Stimulated activated CD4-positive, alpha-beta T cell treated with anti-CD3 and anti-CD28 coated beads, Interleukin-4, amount 100 ng/mL, for 4 hours (primary cell): ENCODE measurements around the gene HOXA11.
A peak's percentile ranks its signal among the peaks of the same experiment; 100 is the strongest.

ENCODE experiments used
- DNase-seq, 2 experiments: peaks; one replicate each; pipeline ENCODE4 v3.0.0-alpha.2; 2020

Gene HOXA11

GRCh38 chr7:27179503-27180430 lies 5.3 kb downstream of the HOXA11 start:
- peak; percentile 41 to 67 for DNase-seq

DNA sequence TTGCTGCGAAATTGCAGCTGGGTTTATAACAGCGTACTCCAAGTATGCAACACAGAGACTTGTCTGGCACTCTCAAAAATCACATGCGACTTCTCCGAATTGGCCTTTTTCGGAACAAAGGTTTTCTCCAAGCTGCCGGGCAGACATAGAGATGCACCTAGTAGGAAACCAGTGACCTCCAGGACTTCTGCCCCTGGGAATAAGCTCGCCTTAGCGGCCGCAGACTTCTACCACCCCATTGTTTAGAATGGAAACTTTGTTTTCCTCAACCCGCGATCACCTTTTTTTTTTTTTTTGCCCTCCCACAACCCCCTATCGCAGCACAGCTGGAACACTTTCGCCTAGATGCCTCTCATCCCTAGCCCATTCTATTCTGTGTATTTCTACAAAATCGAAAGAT lies 6.0 kb downstream of the HOXA11 start:
- DNase-seq = no peak

- DNase-seq = no peak
Measured at GRCh38 chr7:27178366-27178765, 6.7 kb downstream of the HOXA11 start.

DNA sequence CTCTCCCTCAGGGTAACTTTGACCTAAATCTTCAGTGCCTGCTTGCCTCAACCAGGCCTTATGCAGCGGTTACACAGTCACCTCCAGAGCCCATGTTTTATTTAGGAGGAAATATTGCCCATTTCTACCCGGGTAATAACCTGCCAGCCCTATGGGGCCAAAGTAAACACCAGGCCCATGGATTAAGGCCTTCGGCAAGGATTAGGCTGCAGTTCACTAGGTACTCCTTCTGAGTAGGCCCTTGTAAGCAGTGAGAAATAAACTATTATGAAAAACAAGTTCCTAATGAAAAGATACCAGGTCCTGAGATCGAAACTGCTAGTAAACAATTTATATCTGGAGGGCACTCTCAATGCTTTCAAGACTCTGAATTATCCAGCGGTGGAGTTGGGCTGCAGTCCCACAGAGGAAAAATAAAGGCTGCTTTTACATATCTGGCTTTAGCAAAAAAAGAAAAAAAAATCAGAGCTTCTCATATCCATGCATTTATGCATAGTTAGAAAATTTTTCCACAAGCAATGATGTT lies 7.2 kb downstream of the HOXA11 start:
- no peak for DNase-seq

DNA sequence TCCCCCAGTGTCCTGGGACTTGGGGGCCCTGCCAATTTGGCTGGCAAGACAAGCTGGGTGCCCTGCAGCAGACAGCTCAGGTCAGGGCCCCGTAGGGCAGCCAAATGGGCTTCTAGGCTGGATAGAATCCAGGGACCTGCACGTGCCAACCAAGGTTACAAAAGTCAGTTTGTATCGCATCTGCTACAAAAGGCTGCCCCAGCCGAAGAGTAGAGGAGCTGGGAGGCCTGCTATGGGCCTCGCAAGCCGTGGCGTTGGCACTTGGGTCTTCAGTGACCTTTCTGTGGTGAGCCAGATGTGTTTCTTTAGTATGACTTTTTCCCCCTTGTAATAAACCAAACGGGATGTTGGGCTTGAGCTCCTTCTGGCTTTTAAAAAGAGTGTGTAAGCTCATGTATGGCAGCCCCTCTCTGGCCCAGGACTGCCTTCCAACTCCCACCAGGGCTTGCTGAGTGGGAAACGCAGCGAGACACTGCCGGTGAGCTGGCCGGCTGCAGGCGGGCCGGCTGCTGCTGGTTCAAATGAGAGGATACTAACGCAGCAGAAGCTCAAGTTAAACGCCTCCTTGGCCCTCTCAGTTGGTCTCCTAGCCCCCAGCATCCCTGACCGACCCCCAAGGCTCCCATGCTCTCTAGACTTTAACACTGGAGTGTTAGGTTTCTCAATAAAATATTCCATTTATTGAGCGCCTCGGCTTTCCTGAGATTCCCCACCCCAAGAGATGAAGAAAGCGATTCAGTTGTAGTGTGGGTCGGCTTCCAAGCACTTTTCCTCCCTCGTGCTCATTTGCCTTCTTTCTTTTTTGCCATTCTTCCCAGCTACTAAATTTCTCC lies 7.9 kb downstream of the HOXA11 start:
- no peak for DNase-seq

- DNase-seq = no peak
Measured at GRCh38 chr7:27176524-27176845, 8.5 kb downstream of the HOXA11 start.

DNA sequence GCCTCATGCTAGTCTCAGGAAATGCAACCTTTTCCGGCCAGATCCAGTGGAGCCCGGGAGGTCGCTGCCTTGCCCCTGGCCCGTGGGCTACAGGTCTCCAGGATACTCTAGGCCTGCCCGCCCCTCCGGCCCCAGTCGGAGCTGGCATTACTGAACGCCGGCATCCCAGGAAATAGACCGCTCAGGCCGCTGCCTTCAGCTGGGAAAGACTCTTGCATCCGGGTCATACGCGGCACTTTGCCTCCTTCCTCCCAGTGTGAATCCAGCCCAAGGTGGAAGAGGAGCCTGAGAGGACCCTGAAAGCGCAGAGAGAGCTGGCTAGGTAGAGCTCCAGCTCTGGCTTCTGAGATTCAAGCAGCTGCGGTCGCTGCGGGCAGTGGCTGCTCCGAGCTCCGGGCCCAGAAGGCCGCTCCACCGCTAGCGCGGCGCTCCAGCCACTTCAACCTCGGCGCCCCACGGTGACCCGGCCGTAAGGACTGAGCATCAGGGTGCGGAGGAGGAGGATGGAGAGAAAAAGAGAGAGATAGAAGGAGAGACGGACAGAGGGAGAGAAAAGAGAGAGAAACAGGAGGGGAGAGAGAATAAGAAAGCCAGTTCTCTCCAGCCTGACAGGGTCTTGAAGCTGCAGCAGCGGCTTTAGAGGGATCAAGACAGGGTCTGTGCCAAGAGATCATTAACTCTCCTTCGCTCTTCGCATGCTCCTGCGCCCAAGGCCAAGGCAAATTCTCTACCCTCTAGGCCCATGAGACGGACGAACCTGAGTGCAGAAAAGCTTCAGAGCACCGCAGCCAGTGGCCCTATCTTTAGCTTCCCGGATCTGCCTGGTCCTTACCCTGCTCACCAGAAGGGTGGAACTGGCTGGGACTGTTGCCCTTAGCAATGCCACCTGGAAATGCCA lies 9.2 kb downstream of the HOXA11 start:
- no peak for DNase-seq

GRCh38 chr7:27174874-27175625 lies 10.0 kb downstream of the HOXA11 start:
- no peak for DNase-seq

- DNase-seq = no peak
Measured at GRCh38 chr7:27173956-27174873, 10.8 kb downstream of the HOXA11 start, which contains the start of gene HOXA10. Gene HOXA10, minus strand, starts transcription at chr7:27174320. Its CDS starts 14 bp downstream, at chr7:27174306.

- DNase-seq = no peak
Measured at GRCh38 chr7:27173511-27173955, 11.5 kb downstream of the HOXA11 start.

DNA sequence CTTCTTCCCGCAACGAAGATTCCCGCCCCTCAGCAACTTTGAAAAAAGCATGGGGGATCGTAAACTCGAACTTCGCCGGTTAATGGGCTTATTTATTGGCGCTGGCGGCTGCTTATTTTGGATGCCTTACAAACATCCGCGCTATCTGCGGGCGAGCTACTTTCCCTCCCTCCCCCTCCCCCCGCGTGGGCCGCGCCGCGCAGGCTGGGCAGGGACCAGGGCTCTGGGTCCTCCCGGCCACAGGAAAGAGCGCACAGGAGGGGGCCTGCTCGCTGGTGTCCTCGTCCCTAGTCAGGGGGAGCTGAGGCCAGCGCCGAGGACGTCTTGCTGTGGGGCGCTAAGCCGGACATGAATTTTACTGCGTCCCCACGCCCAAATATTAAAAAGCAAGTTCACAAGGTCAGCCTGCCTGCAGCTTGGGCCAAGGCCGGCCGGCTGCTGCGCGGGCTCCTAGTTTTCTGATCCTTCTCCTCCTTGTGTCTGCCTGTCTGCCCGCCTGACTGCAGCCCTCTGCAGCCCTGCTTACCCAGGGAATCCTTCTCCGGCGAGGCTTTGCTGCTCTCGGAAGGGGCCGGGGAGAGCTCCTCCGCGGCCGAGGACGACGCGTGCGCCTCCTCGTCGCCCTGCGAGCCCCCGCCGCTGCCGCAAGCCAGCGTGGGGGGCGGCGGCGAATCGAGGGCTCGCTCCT lies 12.1 kb downstream of the HOXA11 start:
- no peak for DNase-seq

- no peak for DNase-seq
Measured at GRCh38 chr7:27172315-27172774, 12.7 kb downstream of the HOXA11 start.

- no peak for DNase-seq
Measured at GRCh38 chr7:27171637-27172314, 13.3 kb downstream of the HOXA11 start.

GRCh38 chr7:27171325-27171636 lies 13.8 kb downstream of the HOXA11 start:
- no peak for DNase-seq

DNA sequence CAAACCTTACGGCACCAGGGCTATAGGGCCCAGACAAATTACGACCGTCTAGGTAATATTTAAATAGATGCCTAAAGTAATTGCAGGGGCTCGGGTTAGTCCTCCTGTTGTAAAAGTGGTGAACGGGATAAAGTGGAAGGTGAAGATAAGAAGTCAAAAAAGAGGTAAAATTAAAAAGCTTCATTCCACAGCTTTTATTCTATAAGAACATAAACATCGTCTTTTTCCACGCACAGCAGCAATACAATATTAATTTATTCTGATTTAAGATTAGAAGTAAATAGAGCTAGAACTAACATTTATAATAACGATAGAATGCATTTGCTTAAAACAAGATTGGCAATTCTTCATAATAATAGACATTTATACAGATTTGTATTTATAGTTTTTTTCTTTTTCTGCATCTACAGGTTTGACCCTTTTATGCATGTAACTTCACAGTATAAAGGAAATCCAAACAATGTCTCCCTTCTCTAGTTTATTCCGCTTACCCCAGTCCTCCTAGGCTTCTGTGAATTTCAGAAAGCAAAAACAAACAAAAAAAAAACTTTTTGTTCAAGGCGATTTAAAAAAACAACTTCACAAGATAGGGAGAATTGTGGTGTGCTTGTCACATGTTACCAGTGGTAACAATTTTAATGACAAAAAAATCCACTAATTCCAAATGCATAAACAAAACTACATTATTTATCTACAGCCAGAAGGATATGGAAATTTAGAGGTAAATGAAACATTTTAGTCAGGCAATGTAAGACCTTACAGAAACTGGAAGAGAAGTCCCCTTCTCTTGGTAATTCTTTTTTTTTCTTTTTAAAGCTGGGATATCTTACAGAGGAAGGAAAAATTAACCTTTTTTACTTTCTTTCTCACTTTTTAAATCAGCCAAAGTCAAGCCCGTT lies 14.4 kb downstream of the HOXA11 start:
- no peak for DNase-seq

DNA sequence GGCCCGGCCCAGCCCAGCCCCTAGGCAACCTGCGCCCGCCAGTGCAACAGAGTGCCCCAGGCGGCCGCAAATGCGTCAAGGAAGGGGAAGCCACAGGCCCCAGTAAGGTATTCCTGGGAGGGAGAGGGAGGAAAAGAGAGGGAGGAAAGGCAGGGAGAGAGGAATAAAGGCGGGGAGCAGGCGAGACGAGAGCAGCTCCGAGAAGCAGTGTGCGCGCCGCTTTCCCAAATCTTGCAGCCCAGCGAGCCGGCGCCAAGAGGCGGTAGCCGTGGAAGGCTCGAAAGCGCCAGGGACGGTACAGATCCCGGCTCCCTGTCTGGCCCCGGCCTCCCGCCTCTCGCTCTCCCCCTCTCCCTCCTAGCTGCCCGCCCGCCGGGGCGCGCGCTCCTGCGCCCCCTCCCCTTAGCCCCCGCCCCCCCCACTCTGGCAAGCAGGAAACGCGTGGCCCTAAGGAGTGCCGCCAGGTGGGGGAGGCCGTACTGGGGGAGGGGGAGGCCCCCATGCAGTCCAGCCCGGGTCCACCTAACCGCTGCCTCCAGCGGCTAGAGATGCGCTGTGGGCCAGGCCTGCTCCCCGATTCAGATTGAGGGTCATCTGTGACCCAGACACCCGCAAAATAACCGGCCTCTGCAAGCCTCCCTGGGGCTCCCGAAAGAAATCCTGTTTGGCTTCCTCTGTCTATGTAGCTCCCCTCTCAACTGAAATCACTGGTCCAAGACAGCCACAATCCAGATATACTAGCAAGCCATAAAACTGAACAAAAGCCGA lies 15.2 kb downstream of the HOXA11 start:
- DNase-seq = no peak

DNA sequence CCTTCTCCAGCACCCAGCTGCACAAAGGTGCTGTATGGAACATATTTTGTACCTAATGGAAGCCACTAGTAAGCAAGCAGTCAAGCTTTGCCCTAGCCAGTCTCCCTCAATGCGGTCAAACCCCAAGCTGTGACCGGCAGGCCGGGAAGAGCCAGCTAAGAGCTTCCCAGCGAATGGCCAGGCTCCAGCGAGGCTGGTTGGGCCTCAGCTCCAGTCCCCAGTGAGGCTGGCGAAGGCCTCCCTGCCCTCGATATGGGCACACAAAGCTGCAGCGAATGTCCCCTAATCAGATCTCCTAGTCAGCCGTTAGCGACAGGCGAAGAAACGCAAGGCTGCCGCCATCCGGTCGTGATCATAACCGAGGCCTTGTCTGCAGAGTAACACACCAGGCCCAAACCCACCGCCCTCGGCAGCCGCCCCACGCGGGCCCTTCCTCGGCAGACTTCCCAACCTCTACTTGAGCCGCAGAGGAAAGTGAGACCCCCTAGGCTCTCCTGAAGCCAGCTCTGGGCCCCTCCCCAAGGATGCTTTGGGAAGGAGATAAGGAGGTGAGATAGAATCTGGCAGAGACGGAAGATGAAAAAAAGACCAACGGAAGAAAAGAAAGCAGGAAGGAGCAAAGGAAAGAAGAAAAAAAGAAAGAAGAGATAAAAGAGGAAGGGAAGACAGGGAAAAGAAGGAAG lies 16.6 kb downstream of the HOXA11 start:
- DNase-seq = no peak
